Ishikawa (cell line): ENCODE data around the gene PTPN21.

ENCODE experiments used
- CEBPB ChIP-seq: IDR thresholded peaks from 2 replicates; pipeline ENCODE4 v1.6.1; 2012
- CREB1 ChIP-seq: IDR thresholded peaks from 2 replicates; pipeline ENCODE4 v1.6.1; 2012; ENCODE audit warnings: low read depth
- EGR1 ChIP-seq: IDR thresholded peaks from 2 replicates; pipeline ENCODE4 v1.6.1; 2012
- EP300 ChIP-seq: IDR thresholded peaks from 2 replicates; pipeline ENCODE4 v1.6.1; 2012; ENCODE audit warnings: borderline replicate concordance
- FOXM1 ChIP-seq: IDR thresholded peaks from 2 replicates; pipeline ENCODE4 v1.6.1; 2012; ENCODE audit warnings: low read depth, borderline replicate concordance
- MAX ChIP-seq: IDR thresholded peaks from 2 replicates; pipeline ENCODE4 v1.6.1; 2012
- NFIC ChIP-seq: IDR thresholded peaks from 2 replicates; pipeline ENCODE4 v1.6.1; 2012
- RAD21 ChIP-seq: IDR thresholded peaks from 2 replicates; pipeline ENCODE4 v1.6.1; 2012; ENCODE audit warnings: low read depth
- REST ChIP-seq: IDR thresholded peaks from 2 replicates; pipeline ENCODE4 v1.6.1; 2012; ENCODE audit warnings: low read depth, mild to moderate bottlenecking
- TAF1 ChIP-seq: IDR thresholded peaks from 2 replicates; pipeline ENCODE4 v1.6.1; 2012; ENCODE audit warnings: low read depth, mild to moderate bottlenecking
- TCF12 ChIP-seq: IDR thresholded peaks from 2 replicates; pipeline ENCODE4 v1.6.1; 2012; ENCODE audit warnings: low read depth
- TEAD4 ChIP-seq: IDR thresholded peaks from 2 replicates; pipeline ENCODE4 v1.6.1; 2012
- USF1 ChIP-seq: IDR thresholded peaks from 2 replicates; pipeline ENCODE4 v1.6.1; 2012
- YY1 ChIP-seq: IDR thresholded peaks from 2 replicates; pipeline ENCODE4 v1.6.1; 2012; ENCODE audit warnings: low read depth
- ZBTB7A ChIP-seq: IDR thresholded peaks from 2 replicates; pipeline ENCODE4 v1.6.1; 2012; ENCODE audit warnings: low read depth

The PTPN21 gene

GRCh38 chr14:88590173-88590572 is 35.4 kb upstream of the PTPN21 start:
- TF ChIP-seq TAF1, result no peak
- no peak for TF ChIP-seq MAX
- TF ChIP-seq NFIC, result no peak
- no peak for TF ChIP-seq TCF12
- TF ChIP-seq ZBTB7A, result no peak
- no peak for TF ChIP-seq EGR1
- no peak for TF ChIP-seq USF1
- TF ChIP-seq REST, result no peak
- TF ChIP-seq CEBPB, result no peak
- TF ChIP-seq TEAD4, result no peak
- no peak for TF ChIP-seq CREB1
- TF ChIP-seq FOXM1, result no peak
- no peak for TF ChIP-seq EP300
- no peak for TF ChIP-seq RAD21

- TF ChIP-seq USF1, result no peak
- no peak for TF ChIP-seq EP300
- TF ChIP-seq CREB1, result no peak
- no peak for TF ChIP-seq EGR1
- TF ChIP-seq MAX, result no peak
- TF ChIP-seq TAF1, result no peak
- TF ChIP-seq NFIC, result no peak
- no peak for TF ChIP-seq ZBTB7A
Observed at GRCh38 chr14:88588081-88588480, 33.3 kb upstream of the PTPN21 start.

- TF ChIP-seq ZBTB7A, result no peak
- TF ChIP-seq EGR1, result no peak
- TF ChIP-seq CREB1, result no peak
- no peak for TF ChIP-seq FOXM1
- no peak for TF ChIP-seq USF1
- no peak for TF ChIP-seq EP300
- TF ChIP-seq TCF12, result no peak
- no peak for TF ChIP-seq RAD21
- TF ChIP-seq YY1, result no peak
Observed at GRCh38 chr14:88584451-88584850, 29.6 kb upstream of the PTPN21 start.

GRCh38 chr14:88576222-88576621 is 21.4 kb upstream of the PTPN21 start:
- TF ChIP-seq REST, result no peak
- no peak for TF ChIP-seq FOXM1
- no peak for TF ChIP-seq TCF12
- TF ChIP-seq TEAD4, result no peak
- no peak for TF ChIP-seq YY1
- TF ChIP-seq NFIC, result no peak
- TF ChIP-seq EP300, result no peak
- TF ChIP-seq CEBPB, result no peak
- no peak for TF ChIP-seq USF1
- TF ChIP-seq CREB1, result no peak
- no peak for TF ChIP-seq ZBTB7A
- TF ChIP-seq TAF1, result no peak

GRCh38 chr14:88572117-88572516 is 17.3 kb upstream of the PTPN21 start:
- no peak for TF ChIP-seq MAX
- TF ChIP-seq YY1, result no peak
- TF ChIP-seq NFIC, result no peak
- no peak for TF ChIP-seq TEAD4
- no peak for TF ChIP-seq EP300
- no peak for TF ChIP-seq ZBTB7A
- TF ChIP-seq CEBPB, result no peak
- TF ChIP-seq EGR1, result no peak
- TF ChIP-seq CREB1, result no peak
- TF ChIP-seq RAD21, result no peak
- TF ChIP-seq USF1, result no peak
- no peak for TF ChIP-seq REST
- no peak for TF ChIP-seq FOXM1
- TF ChIP-seq TCF12, result no peak
